ENCODE measurements around the gene PLB1.

The PLB1 gene

DNA sequence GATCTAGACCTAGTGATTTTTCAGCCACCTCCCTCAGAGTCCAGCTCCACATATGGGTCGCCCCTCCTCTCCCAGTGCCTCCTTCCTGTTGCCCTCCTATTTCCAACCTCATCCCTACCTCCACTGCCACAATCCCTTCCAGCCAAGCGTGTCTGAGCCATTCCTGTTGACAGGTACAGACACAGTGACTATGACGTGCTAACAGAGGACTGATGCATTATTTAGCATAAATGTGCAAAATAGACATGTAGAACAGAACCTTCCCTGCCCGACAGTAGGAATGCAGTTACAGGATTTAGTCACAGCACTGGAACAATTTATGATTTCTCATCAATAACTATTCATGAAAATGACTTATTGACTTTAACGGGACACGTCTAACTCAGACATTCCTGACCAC, 171.4 kb downstream of the PLB1 start:
- no peaks in the 10 kb centered on the region for H3K4me1 ChIP-seq (ENCODE audit: control insufficient read depth, insufficient read depth, low read length)
- H3K27me3 ChIP-seq (ENCODE audit: control insufficient read depth, insufficient read depth, low read length): no peaks in the 10 kb centered on the region
- no peaks in the 10 kb centered on the region for H3K9me3 ChIP-seq (ENCODE audit: control insufficient read depth, insufficient read depth, low read length)
- H3K36me3 ChIP-seq (ENCODE audit: control insufficient read depth, insufficient read depth, low read length): no peaks in the 10 kb centered on the region
- H3K4me3 ChIP-seq (ENCODE audit: low read depth, low read length): no peak overlapping the region
- H3K9ac ChIP-seq (ENCODE audit: low read depth, low read length): no peak overlapping the region

DNA sequence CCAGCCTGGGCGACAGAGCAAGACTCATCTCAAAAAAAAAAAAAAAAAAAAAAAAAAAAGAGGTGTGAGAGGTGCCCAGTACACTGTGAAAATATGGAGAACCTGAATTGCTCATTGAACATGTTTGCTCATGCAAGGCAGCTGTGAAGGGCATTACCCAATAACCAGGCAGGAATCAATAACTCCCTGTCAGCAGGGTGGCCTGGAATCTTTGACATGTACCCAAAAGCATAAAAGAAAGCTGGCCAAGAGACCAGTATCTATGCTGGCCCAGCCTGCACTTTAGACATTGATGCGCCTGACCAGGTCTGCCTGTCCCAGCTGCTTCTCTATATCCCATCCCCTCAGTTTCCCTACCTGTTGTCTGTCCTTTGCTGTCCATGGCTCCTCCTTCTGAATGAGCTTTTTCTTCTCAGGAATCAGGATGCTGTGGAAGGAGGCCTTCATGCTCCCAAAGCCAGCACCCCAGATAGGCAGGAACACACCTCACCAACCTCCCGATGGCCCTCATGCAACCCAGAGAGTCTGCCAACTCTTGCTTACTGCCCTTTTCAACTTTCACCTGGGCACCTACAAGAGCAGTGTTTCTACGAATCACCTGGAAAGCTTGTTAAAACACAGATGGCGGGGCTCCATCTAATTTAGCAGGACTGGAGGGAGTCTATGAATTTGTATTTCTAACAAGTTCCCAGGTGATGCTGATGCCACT, 172.4 kb downstream of the PLB1 start:
- no peak overlapping the region for H3K9ac ChIP-seq (ENCODE audit: low read depth, low read length)
- no peaks in the 10 kb centered on the region for H3K4me1 ChIP-seq (ENCODE audit: control insufficient read depth, insufficient read depth, low read length)
- H3K4me3 ChIP-seq (ENCODE audit: low read depth, low read length): no peak overlapping the region
- H3K9me3 ChIP-seq (ENCODE audit: control insufficient read depth, insufficient read depth, low read length): no peaks in the 10 kb centered on the region
- no peaks in the 10 kb centered on the region for H3K36me3 ChIP-seq (ENCODE audit: control insufficient read depth, insufficient read depth, low read length)
- no peaks in the 10 kb centered on the region for H3K27me3 ChIP-seq (ENCODE audit: control insufficient read depth, insufficient read depth, low read length)

DNA sequence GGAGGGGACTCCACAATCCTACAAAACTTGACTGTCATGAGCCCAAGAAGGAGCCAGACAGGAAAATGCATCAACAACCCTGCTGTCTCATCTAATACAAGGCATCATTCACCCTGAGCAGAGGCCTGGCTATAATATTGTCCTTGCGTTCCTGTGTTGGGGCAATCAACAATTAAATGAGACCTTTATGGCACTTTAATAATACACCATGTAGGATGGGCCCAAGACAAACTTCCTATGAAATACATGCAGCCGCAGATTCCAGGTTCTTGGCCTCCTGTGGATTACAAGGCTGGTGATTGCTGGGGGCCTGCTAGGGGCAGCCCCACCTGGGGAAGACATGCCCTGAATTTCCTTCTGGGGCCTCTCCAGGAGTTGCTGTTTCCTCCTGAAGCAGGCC, 173.0 kb downstream of the PLB1 start:
- Histone ChIP-seq H3K4me3 (ENCODE audit: low read depth, low read length) (no peak overlapping the region), H3K27me3 (ENCODE audit: control insufficient read depth, insufficient read depth, low read length) (no peaks in the 10 kb centered on the region), H3K4me1 (ENCODE audit: control insufficient read depth, insufficient read depth, low read length) (no peaks in the 10 kb centered on the region), H3K9me3 (ENCODE audit: control insufficient read depth, insufficient read depth, low read length) (no peaks in the 10 kb centered on the region), H3K36me3 (ENCODE audit: control insufficient read depth, insufficient read depth, low read length) (no peaks in the 10 kb centered on the region), H3K9ac (ENCODE audit: low read depth, low read length) (no peak overlapping the region)

DNA sequence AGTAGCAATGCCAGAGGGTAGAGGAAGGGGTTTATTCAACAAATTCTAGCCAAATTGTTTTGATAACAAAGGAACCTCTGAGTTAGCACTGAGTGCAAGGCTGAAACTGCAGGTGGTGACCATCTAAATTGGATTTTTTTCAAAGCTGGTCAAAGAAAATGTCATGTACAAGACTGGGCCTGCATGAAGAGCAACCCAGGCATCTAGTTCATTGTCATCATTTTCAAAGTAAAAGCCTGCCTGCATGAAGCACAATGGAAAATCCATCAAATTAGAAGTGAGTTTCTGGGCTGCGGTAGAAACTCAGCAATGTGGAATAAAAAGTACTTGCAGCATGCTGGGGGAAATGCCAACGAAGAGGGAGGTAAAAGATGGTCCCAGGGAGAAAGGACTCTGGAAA, 175.0 kb downstream of the PLB1 start:
- Histone ChIP-seq H3K4me3 (ENCODE audit: low read depth, low read length) (no peak overlapping the region), H3K9ac (ENCODE audit: low read depth, low read length) (no peak overlapping the region), H3K36me3 (ENCODE audit: control insufficient read depth, insufficient read depth, low read length) (no peaks in the 10 kb centered on the region), H3K9me3 (ENCODE audit: control insufficient read depth, insufficient read depth, low read length) (no peaks in the 10 kb centered on the region), H3K4me1 (ENCODE audit: control insufficient read depth, insufficient read depth, low read length) (no peaks in the 10 kb centered on the region), H3K27me3 (ENCODE audit: control insufficient read depth, insufficient read depth, low read length) (no peaks in the 10 kb centered on the region)

DNA sequence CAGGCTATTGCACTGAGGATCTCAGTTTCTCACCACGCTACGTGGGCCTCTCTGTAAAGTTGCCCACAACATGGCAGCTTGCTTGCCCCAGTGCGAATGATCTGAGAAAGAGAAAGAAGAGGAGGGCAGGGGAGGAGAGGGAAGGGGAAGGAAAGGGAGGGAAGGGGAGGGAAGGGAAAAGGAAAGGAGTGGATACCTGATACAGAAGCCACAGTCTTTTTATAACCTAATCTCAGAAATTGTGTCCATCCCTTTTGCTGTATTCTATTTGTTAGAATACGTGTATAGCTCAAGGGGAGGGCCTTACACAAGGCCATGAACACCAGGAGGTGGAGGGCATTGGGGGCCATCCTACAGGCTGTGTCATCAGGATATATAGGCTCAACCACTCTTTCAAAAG, 177.5 kb downstream of the PLB1 start:
- Histone ChIP-seq H3K4me3 (ENCODE audit: low read depth, low read length) (no peak overlapping the region), H3K9me3 (ENCODE audit: control insufficient read depth, insufficient read depth, low read length) (no peaks in the 10 kb centered on the region), H3K4me1 (ENCODE audit: control insufficient read depth, insufficient read depth, low read length) (no peaks in the 10 kb centered on the region), H3K9ac (ENCODE audit: low read depth, low read length) (no peak overlapping the region), H3K36me3 (ENCODE audit: control insufficient read depth, insufficient read depth, low read length) (no peaks in the 10 kb centered on the region), H3K27me3 (ENCODE audit: control insufficient read depth, insufficient read depth, low read length) (no peaks in the 10 kb centered on the region)

DNA sequence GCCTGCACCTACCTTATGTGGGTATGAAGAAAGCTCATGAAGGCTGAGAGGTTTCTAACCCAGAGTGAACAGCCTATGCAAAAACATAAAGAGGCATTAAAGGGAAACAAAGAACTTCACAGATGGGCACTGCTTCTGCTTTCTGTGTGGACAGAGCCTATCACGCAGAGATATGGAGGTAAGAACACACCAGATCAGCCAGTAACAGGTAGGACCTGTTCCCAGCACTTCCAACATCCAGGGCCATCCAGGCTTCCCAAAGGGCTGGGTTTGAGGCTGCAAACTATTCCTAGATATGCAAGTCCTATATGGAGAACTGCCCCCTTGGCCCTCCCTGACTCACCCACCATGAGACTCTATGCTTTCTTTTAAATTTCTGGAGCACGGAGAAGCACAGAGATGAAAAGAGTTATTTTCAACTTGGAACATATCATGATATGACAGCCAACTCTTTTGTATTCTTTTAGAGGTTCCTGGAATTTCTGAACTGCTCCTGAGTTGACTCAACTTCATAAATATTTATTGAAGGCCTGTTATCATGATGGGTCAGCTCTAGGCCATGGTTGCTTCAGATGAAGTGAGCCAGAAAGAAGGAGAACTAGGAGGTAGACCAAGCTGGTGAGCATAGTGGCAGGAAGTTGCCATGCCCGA, 178.3 kb downstream of the PLB1 start:
- no peaks in the 10 kb centered on the region for H3K4me1 ChIP-seq (ENCODE audit: control insufficient read depth, insufficient read depth, low read length)
- H3K9ac ChIP-seq (ENCODE audit: low read depth, low read length): no peak overlapping the region
- no peaks in the 10 kb centered on the region for H3K9me3 ChIP-seq (ENCODE audit: control insufficient read depth, insufficient read depth, low read length)
- no peak overlapping the region for H3K4me3 ChIP-seq (ENCODE audit: low read depth, low read length)
- H3K27me3 ChIP-seq (ENCODE audit: control insufficient read depth, insufficient read depth, low read length): no peaks in the 10 kb centered on the region
- H3K36me3 ChIP-seq (ENCODE audit: control insufficient read depth, insufficient read depth, low read length): no peaks in the 10 kb centered on the region

DNA sequence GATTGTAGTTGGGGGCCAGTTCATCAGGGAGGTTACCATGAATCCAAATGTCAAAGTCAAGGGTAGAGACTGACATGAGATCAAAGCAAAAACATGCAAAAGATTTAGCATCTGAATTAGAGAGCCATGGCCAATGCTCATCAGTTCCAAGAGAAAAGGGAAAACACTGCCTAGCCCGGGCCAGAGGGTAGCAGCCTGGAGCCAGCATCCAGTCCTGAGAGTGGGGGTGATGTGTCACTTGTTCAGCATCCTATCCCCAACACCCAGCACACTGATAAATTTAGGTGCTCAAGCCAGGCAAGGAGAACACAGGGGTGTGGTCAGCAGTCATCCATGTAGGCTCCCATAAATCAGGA, 178.8 kb downstream of the PLB1 start:
- Histone ChIP-seq H3K9me3 (ENCODE audit: control insufficient read depth, insufficient read depth, low read length) (no peaks in the 10 kb centered on the region), H3K36me3 (ENCODE audit: control insufficient read depth, insufficient read depth, low read length) (no peaks in the 10 kb centered on the region), H3K9ac (ENCODE audit: low read depth, low read length) (no peak overlapping the region), H3K4me3 (ENCODE audit: low read depth, low read length) (no peak overlapping the region), H3K4me1 (ENCODE audit: control insufficient read depth, insufficient read depth, low read length) (no peaks in the 10 kb centered on the region), H3K27me3 (ENCODE audit: control insufficient read depth, insufficient read depth, low read length) (no peaks in the 10 kb centered on the region)

DNA sequence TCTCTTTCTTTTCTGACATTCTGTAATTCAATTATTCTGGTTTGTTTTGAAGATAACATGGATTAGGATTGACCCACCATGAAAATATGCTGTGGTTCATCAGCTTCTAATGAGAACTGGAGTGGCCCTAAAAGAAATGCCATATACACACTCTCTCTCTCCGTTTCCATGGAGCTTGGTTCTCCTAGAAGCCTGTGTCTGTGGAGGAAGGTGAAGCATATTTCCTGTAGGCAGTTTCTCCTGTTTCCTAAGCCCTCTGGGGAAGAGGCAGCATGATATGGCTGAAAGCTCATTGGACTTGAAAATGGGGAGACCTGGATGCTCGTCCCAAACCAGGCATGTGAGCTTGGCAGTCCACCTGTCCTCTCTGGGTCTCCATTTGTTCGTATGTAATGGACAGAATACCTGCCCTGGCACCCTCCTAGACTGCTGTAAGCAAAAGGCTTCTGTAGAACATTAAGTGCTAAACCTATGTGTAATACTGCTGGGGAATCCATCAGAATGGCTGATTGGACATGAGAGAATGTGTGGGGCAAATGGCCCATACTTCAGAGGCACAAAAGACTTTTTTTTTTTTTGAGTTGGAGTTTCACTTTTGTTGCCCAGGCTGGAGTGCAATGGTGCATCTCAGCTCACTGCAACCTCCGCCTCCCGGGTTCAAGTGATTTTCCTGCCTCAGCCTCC, 180.4 kb downstream of the PLB1 start:
- no peaks in the 10 kb centered on the region for H3K9me3 ChIP-seq (ENCODE audit: control insufficient read depth, insufficient read depth, low read length)
- no peaks in the 10 kb centered on the region for H3K36me3 ChIP-seq (ENCODE audit: control insufficient read depth, insufficient read depth, low read length)
- H3K4me3 ChIP-seq (ENCODE audit: low read depth, low read length): no peak overlapping the region
- H3K9ac ChIP-seq (ENCODE audit: low read depth, low read length): no peak overlapping the region
- H3K27me3 ChIP-seq (ENCODE audit: control insufficient read depth, insufficient read depth, low read length): no peaks in the 10 kb centered on the region
- H3K4me1 ChIP-seq (ENCODE audit: control insufficient read depth, insufficient read depth, low read length): peaks cover 4% of the 10 kb centered on the region

DNA sequence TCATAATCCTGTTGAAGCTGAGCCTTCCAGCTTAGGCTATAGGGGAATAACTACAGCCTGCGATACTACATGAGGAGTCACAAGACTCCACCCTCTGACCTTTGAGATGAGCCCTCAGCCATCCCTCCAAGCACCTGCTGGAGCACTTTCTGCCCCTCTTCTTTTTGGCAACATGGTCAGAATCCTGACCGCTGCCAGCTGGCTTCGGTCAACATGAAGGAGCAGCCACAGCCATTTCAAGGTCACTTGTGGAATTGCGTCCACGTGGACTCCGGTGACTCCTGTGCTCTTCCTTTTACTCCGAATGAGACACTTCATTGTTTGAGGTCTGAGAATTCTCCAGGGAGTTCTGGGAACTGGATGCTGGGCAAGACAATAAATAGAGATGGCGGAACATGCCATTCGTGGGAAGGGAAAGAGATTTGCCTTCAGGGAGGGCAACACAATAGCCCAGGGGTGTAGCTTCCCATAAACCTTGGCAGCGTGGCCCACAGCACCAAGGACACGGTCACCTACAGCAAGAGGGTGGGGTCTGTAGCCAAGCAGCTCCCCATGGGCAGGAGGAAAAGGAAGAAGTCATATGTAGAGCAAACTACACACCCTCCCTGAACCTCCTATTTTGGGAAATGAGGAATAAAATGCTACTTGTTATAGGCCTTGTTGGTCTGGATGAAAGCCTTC, 182.5 kb downstream of the PLB1 start:
- Histone ChIP-seq H3K9ac (ENCODE audit: low read depth, low read length) (no peak overlapping the region), H3K9me3 (ENCODE audit: control insufficient read depth, insufficient read depth, low read length) (no peaks in the 10 kb centered on the region), H3K27me3 (ENCODE audit: control insufficient read depth, insufficient read depth, low read length) (no peaks in the 10 kb centered on the region), H3K36me3 (ENCODE audit: control insufficient read depth, insufficient read depth, low read length) (no peaks in the 10 kb centered on the region), H3K4me1 (ENCODE audit: control insufficient read depth, insufficient read depth, low read length) (peaks cover 4% of the 10 kb centered on the region), H3K4me3 (ENCODE audit: low read depth, low read length) (no peak overlapping the region)

DNA sequence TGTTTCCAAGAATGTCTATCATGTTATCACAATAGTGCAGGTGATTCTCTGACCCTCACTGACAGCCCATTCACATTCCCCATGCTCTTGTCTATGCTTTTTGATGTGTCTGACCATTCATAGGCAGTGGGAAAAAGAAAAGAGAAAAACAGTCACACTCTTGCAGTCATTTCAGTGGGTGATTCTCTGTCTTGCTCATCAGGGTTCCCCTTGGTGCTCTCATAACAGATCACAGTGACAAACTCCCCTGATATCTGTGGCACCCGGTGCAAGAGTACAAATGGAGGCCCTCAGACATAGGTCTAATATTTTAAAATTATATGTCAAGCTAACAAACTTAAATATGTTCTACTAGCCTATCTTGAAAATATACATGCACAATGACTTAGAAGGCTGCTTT, 183.1 kb downstream of the PLB1 start:
- H3K9me3 ChIP-seq (ENCODE audit: control insufficient read depth, insufficient read depth, low read length): no peaks in the 10 kb centered on the region
- no peaks in the 10 kb centered on the region for H3K27me3 ChIP-seq (ENCODE audit: control insufficient read depth, insufficient read depth, low read length)
- no peak overlapping the region for H3K9ac ChIP-seq (ENCODE audit: low read depth, low read length)
- H3K4me3 ChIP-seq (ENCODE audit: low read depth, low read length): no peak overlapping the region
- H3K4me1 ChIP-seq (ENCODE audit: control insufficient read depth, insufficient read depth, low read length): peaks cover 4% of the 10 kb centered on the region
- H3K36me3 ChIP-seq (ENCODE audit: control insufficient read depth, insufficient read depth, low read length): no peaks in the 10 kb centered on the region

DNA sequence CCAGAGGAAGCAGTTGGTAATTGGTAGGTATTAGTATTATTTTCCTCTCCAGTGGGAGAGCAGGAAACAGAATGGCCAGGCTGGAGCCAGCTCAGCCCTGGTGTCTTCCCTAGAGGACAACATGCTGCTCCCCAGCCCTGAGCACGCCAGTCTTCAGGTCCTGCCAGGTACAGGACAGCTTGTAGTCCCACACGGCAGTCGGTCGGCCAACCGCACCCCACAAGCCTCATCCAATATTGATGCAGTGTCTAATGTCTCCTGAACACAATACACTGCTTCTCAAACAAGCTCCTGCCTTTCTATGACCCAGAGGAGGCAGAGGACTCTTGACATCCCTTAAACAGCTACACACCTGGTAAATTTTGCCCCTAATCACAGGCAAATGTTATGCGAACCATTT, 184.8 kb downstream of the PLB1 start:
- H3K9me3 ChIP-seq (ENCODE audit: control insufficient read depth, insufficient read depth, low read length): no peaks in the 10 kb centered on the region
- H3K36me3 ChIP-seq (ENCODE audit: control insufficient read depth, insufficient read depth, low read length): no peaks in the 10 kb centered on the region
- no peak overlapping the region for H3K9ac ChIP-seq (ENCODE audit: low read depth, low read length)
- no peaks in the 10 kb centered on the region for H3K27me3 ChIP-seq (ENCODE audit: control insufficient read depth, insufficient read depth, low read length)
- H3K4me3 ChIP-seq (ENCODE audit: low read depth, low read length): no peak overlapping the region
- peaks cover 4% of the 10 kb centered on the region for H3K4me1 ChIP-seq (ENCODE audit: control insufficient read depth, insufficient read depth, low read length)
